GM19395 (cell line): Measurements from ENCODE around the gene LNX1.
A peak's percentile ranks its signal among the peaks of the same experiment; 100 is the strongest.
"Not testable (repeated sequence)": the region's sequence is repeated elsewhere in the genome, so short reads cannot be mapped to it uniquely, and the experiment has no call there.

Experiments used
- ATAC-seq: cut with Tn5 transposase; IDR thresholded peaks from one replicate; pipeline ENCODE4 v1.9.1; 2021; ENCODE audit warnings: mild to moderate bottlenecking, moderate library complexity; ENCODE audit not compliant: unreplicated experiment

LNX1 gene

GRCh38 chr4:53477038-53477565 lies 114.2 kb downstream of the LNX1 start:
- no peak for ATAC-seq

GRCh38 chr4:53476232-53477037 lies 114.9 kb downstream of the LNX1 start:
- ATAC-seq, result no peak

- not testable (repeated sequence) for ATAC-seq
Measured at GRCh38 chr4:53466576-53466975, 124.7 kb downstream of the LNX1 start.

GRCh38 chr4:53465891-53466290 lies 125.4 kb downstream of the LNX1 start:
- no peak for ATAC-seq

GRCh38 chr4:53465281-53465680 lies 126.0 kb downstream of the LNX1 start:
- no peak for ATAC-seq

- no peak for ATAC-seq
Measured at GRCh38 chr4:53463340-53463739, 127.9 kb downstream of the LNX1 start.

- no peak for ATAC-seq
Measured at GRCh38 chr4:53461244-53461643, 130.0 kb downstream of the LNX1 start.

- no peak for ATAC-seq
Measured at GRCh38 chr4:53459548-53459947, 131.7 kb downstream of the LNX1 start.

GRCh38 chr4:53456178-53456577 lies 135.1 kb downstream of the LNX1 start:
- no peak for ATAC-seq

- ATAC-seq, result no peak
Measured at GRCh38 chr4:53455766-53456165, 135.5 kb downstream of the LNX1 start.

- ATAC-seq, result no peak
Measured at GRCh38 chr4:53453385-53453784, 137.9 kb downstream of the LNX1 start.

- ATAC-seq, result no peak
Measured at GRCh38 chr4:53450773-53451172, 140.5 kb downstream of the LNX1 start.

GRCh38 chr4:53444954-53445353 lies 146.3 kb downstream of the LNX1 start:
- ATAC-seq, result no peak

- no peak for ATAC-seq
Measured at GRCh38 chr4:53441564-53441963, 149.7 kb downstream of the LNX1 start.

- ATAC-seq, result no peak
Measured at GRCh38 chr4:53436251-53436650, 155.0 kb downstream of the LNX1 start.

- peak; percentile 79 for ATAC-seq
Measured at GRCh38 chr4:53432528-53433424, 158.5 kb downstream of the LNX1 start.

GRCh38 chr4:53431052-53431451 lies 160.2 kb downstream of the LNX1 start:
- ATAC-seq, result no peak

GRCh38 chr4:53427366-53427765 lies 163.9 kb downstream of the LNX1 start:
- ATAC-seq, result no peak

GRCh38 chr4:53424280-53424679 lies 167.0 kb downstream of the LNX1 start:
- ATAC-seq, result no peak

- ATAC-seq, result no peak
Measured at GRCh38 chr4:53422367-53422766, 168.9 kb downstream of the LNX1 start.

- no peak for ATAC-seq
Measured at GRCh38 chr4:53421791-53422190, 169.5 kb downstream of the LNX1 start.

GRCh38 chr4:53419208-53419607 lies 172.1 kb downstream of the LNX1 start:
- no peak for ATAC-seq
